Hematopoietic multipotent progenitor cell treated with erythropoietin and hydrocortisone succinate and interleukin-3 and kit ligand, for 6 days (in vitro differentiated cells): ENCODE data around the gene C3orf70.

Source experiments
- DNase-seq: peaks from one replicate; pipeline ENCODE4 v3.0.0-alpha.2; 2015

C3orf70 gene

GRCh38 chr3:185152410-185153170, at the start of gene C3orf70:
Gene C3orf70, minus strand, starts transcription at chr3:185153060. Its CDS starts 237 bp downstream, at chr3:185152823.
- DNase-seq, result peak; percentile 55

GRCh38 chr3:185200639-185201038, 47.8 kb upstream of the C3orf70 start:
- DNase-seq, result no peak

GRCh38 chr3:185199671-185200070, 46.8 kb upstream of the C3orf70 start:
- no peak for DNase-seq

- DNase-seq, result no peak
Measured at GRCh38 chr3:185199206-185199605, 46.3 kb upstream of the C3orf70 start.

GRCh38 chr3:185197068-185197467, 44.2 kb upstream of the C3orf70 start:
- DNase-seq, result no peak

GRCh38 chr3:185195652-185196051, 42.8 kb upstream of the C3orf70 start:
- no peak for DNase-seq

GRCh38 chr3:185188816-185189215, 36.0 kb upstream of the C3orf70 start:
- DNase-seq, result no peak

GRCh38 chr3:185187391-185187790, 34.5 kb upstream of the C3orf70 start:
- no peak for DNase-seq

- peak; percentile 74 for DNase-seq
Measured at GRCh38 chr3:185176750-185177359, 24.0 kb upstream of the C3orf70 start.

GRCh38 chr3:185175370-185175987, 22.6 kb upstream of the C3orf70 start:
- DNase-seq, result peak; percentile 95

GRCh38 chr3:185172086-185173049, 19.5 kb upstream of the C3orf70 start:
- no peak for DNase-seq

- no peak for DNase-seq
Measured at GRCh38 chr3:185164428-185165217, 11.8 kb upstream of the C3orf70 start.

- DNase-seq, result no peak
Measured at GRCh38 chr3:185162634-185163033, 9.8 kb upstream of the C3orf70 start.

- DNase-seq, result no peak
Measured at GRCh38 chr3:185161761-185162160, 8.9 kb upstream of the C3orf70 start.

GRCh38 chr3:185157347-185157746, 4.5 kb upstream of the C3orf70 start:
- DNase-seq, result no peak

GRCh38 chr3:185155678-185156077, 2.8 kb upstream of the C3orf70 start:
- DNase-seq, result no peak

GRCh38 chr3:185153861-185154629, 1.2 kb upstream of the C3orf70 start:
- DNase-seq, result no peak

- peak; percentile 18 for DNase-seq
Measured at GRCh38 chr3:185153171-185153771, 411 bp upstream of the C3orf70 start.

- DNase-seq, result no peak
Measured at GRCh38 chr3:185151964-185152409, 873 bp downstream of the C3orf70 start.

GRCh38 chr3:185151101-185151963, 1.5 kb downstream of the C3orf70 start:
- DNase-seq, result no peak
